ENCODE measurements around the gene TPPP. TPM values are rescaled to one million over a fixed set of nuclear protein-coding genes. Genes with fewer than 3 reads are reported as not detected.

The TPPP gene
- total and polyA plus RNA-seq, 2 donors (not counting 1 experiment from before 2014, with no cell fraction given): 0.06 TPM; not detected in 1

GRCh38 chr5:672329-673160, 20.6 kb downstream of the TPPP start:
- H3K79me2 ChIP-seq (ENCODE audit: control insufficient read depth, insufficient read depth, low read length): no peaks in the 10 kb centered on the region
- DNase-seq: peak; percentile 71
- intact Hi-C loops (cut with micrococcal nuclease): no loop called here

More at GRCh38 chr5:672329-673160, 20.6 kb downstream of the TPPP start:
- POLR2A ChIA-PET: no interaction called here
- Histone ChIP-seq H3K4me3 (ENCODE audit: control extremely low read depth in 1 of 5, extremely low read depth in 1 of 5, insufficient read depth in 1 of 5, low read depth in 2 of 5, low read length in 4 of 5) (no peak overlapping the region), H3K36me3 (replicated peaks in 1 of 2; ENCODE audit: control extremely low read depth in 1 of 2, control insufficient read depth in 1 of 2, extremely low read depth in 1 of 2, insufficient read depth in 2 of 2, low read length in 1 of 2) (no peaks in the 10 kb centered on the region), H4K20me1 (ENCODE audit: control insufficient read depth, insufficient read depth, low read length, poor library complexity, severe bottlenecking) (no peaks in the 10 kb centered on the region), H3K27me3 (replicated peaks in 1 of 4; ENCODE audit: control extremely low read depth in 1 of 4, control insufficient read depth in 3 of 4, insufficient read depth in 4 of 4, low read length in 3 of 4) (peaks cover 0 to 40% (median 5%) of the 10 kb centered on the region in 4 experiments), H3K9ac (ENCODE audit: low read length) (peak overlapping the region; percentile 14), H3K4me2 (replicated peaks; ENCODE audit: low read depth, low read length, poor library complexity, severe bottlenecking) (peak overlapping the region; percentile 39), H2AFZ (ENCODE audit: insufficient read depth, low read depth, low read length, poor library complexity, severe bottlenecking) (no peak overlapping the region), H3K4me1 (ENCODE audit: control insufficient read depth in 2 of 2, insufficient read depth in 2 of 2, low read length in 2 of 2) (peaks cover 22 to 23% of the 10 kb centered on the region in 2 donors), H3K27ac (ENCODE audit: low read length in 2 of 2) (no peak overlapping the region), H3K9me3 (ENCODE audit: control extremely low read depth in 1 of 3, control insufficient read depth in 2 of 3, insufficient read depth in 1 of 3, low read length in 2 of 3) (peaks cover 0 to 18% (median 0%) of the 10 kb centered on the region in 3 donors)
- no peak for ATAC-seq (ENCODE audit: low read depth)
- CTCF ChIA-PET: interaction anchor here (1.3 to 5.3 kb wide), 3 partner anchors 223 to 233 kb away, joined by 4 to 63 read pairs (median 6); no protein-coding TSS in a partner anchor
- peak overlapping the region; percentile 37 for H3K4me3 Mint-ChIP-seq
- H3K27me3 Mint-ChIP-seq: peaks cover 5% of the 10 kb centered on the region
- TF ChIP-seq EZH2 (IDR thresholded peaks at IDR 0.05; ENCODE audit: borderline replicate concordance, insufficient read depth, low read depth, low read length, poor library complexity, severe bottlenecking): no peak
- no peak for TF ChIP-seq CTCF (IDR thresholded peaks at IDR 0.05)
- no peaks in the 10 kb centered on the region for H3K9me3 Mint-ChIP-seq (ENCODE audit: insufficient read depth)
- H3K27ac Mint-ChIP-seq: peak overlapping the region; percentile 59
- WGBS (ENCODE audit: insufficient coverage): 24% methylated on average over 17 of the region's 27 CpGs
- H3K4me1 Mint-ChIP-seq: peaks cover 12% of the 10 kb centered on the region

Data from B cell (primary cell).